Ovary (tissue), 9 donors: ENCODE data around the gene APOL5. TPM values are rescaled to one million over a fixed set of nuclear protein-coding genes. Genes with fewer than 3 reads are reported as not detected.

Experiments
- DNase-seq, 5 donors: peaks; one replicate each; pipeline ENCODE4 v3.0.0-alpha.2; 2019 to 2020
- H3K27ac ChIP-seq, 2 donors: fragments of 200-600 bp; one replicate each; pipeline versions ENCODE4 v1.5.1 to v1.8.0; 2019 to 2022
- H3K27me3 ChIP-seq: fragments of 200-600 bp; one replicate; pipeline ENCODE4 v1.8.0; 2022
- H3K36me3 ChIP-seq: fragments of 200-600 bp; sonication (generic); one replicate; pipeline ENCODE4 v1.5.1; 2019
- H3K4me1 ChIP-seq: one replicate; pipeline ENCODE4 v1.8.1; 2013; ENCODE audit warnings: mild to moderate bottlenecking, moderate library complexity; ENCODE audit not compliant: insufficient read depth
- H3K4me3 ChIP-seq: fragments of 200-600 bp; sonication (generic); one replicate; pipeline ENCODE4 v1.5.1; 2017
- H3K9me3 ChIP-seq, 2 donors: fragments of 200-600 bp in 1 of 2; sonication (generic) in 1 of 2; one replicate each; pipeline versions ENCODE4 v1.5.1 to v1.8.1; 2013 to 2019; ENCODE audit warnings: mild to moderate bottlenecking in 1 of 2, moderate library complexity in 1 of 2
- EP300 ChIP-seq: sonication (generic); formaldehyde crosslinking; IDR thresholded peaks from one replicate; pipeline ENCODE4 v1.6.1; 2017; ENCODE audit warnings: antibody characterized with exemption
- POLR2A ChIP-seq: fragments of 450-650 bp; IDR thresholded peaks from one replicate; pipeline ENCODE4 v1.6.1; 2017; ENCODE audit warnings: antibody characterized with exemption, mild to moderate bottlenecking, moderate library complexity
- WGBS, 3 donors: extraction: QIAGEN DNeasy Blood & Tissue Kit in 1 of 3; methylation state at CpG; one replicate each; pipeline versions ENCODE4 v1.1.5 to v1.1.7; 2013 to 2017; 5-methylcytosine and 5-hydroxymethylcytosine counted together
- intact Hi-C, 4 donors: fragments of 100-400 bp; cut with DNase I; formaldehyde crosslinking; loops; one replicate each; pipeline versions ENCODE4 v1.11.0 to v1.15.1; 2022 to 2023
- polyA plus RNA-seq, 2 donors: library from polyadenylated mRNA; stranded (reverse); fragments of 200-250 nt in 1 of 2; fragments of 350-450 nt in 1 of 2; fragmentation: Illumina TruSeq in 1 of 2; extraction: RNeasy Lipid Tissue Mini Kit (QIAGEN cat#74804) in 1 of 2; gene quantifications; one replicate each; pipeline ENCODE4 v1.2.3, GENCODE V29; 2013 to 2014
- total RNA-seq, 7 donors: library from RNA; depleted of rRNA in 2 of 7; stranded (reverse); fragments of >200 nt in 2 of 7; fragmentation: NEBNext Ultra II Directional in 3 of 7; extraction: Animal tissue kit (Norgen Biotek cat#: 25700) in 3 of 7; gene quantifications; one replicate each; pipeline versions ENCODE4 v1.1.0 to v1.2.4, GENCODE V29; 2016 to 2023
- TF ChIP-seq, protein P1 (sequence below), 3 donors: fragments of 450-650 bp in 2 of 3; fragments of 200-600 bp in 1 of 3; IDR thresholded peaks; one replicate each; pipeline versions ENCODE4 v1.5.1 to v1.8.0; 2016 to 2022; ENCODE audit warnings: antibody characterized with exemption in 3 of 3, mild to moderate bottlenecking in 1 of 3
- donor health status: DM: no; HTN: no; CAD: no; lungs with moderate emphysema.
- donor health status: DM: no; HTN: no; CAD: no.
- donor health status: Bipolar disorder and iron deficiency.
- donor health status: DM: yes; HTN: yes; CAD: no.
- donor health status: DM: no; HTN: no; CAD: no.
- donor health status: DM: yes; HTN: yes; CAD: no.

The APOL5 gene
- total and polyA plus RNA-seq, 9 donors: not detected

DNA sequence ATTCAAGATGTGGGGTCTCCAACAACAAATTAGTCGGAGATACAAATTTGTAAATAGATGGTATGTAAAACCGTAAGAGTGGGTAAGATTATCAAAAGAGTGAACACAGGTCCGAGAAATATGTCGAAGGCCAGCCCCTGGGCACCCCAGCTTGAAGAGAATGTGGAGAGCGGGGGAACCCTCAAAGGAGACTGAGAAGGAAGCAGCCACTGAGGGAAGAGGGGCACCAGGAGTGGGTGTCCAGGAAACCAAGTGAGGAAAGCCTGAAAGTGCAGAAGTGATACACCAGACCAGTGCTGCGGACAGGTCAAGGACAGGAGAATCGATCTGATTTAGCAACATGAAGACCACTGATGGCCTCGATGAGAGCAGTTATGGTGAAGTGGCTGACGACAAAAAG lies 14.4 kb downstream of the APOL5 start:
- H3K36me3 ChIP-seq: no peaks in the 10 kb centered on the region
- H3K9me3 ChIP-seq: no peaks in the 10 kb centered on the region
- H3K4me1 ChIP-seq: peaks cover 11% of the 10 kb centered on the region
- intact Hi-C loops: loop anchor here in 1 of 4 donors (10.0 kb wide), 1 partner anchor 97 kb away; no protein-coding TSS in a partner anchor
- no peak overlapping the region for H3K27ac ChIP-seq
- no peaks in the 10 kb centered on the region for H3K27me3 ChIP-seq
- H3K4me3 ChIP-seq: no peak overlapping the region
- WGBS, 3 donors: 95% methylated on average over 9 of the region's 9 CpGs
- TF ChIP-seq, protein P1, sequence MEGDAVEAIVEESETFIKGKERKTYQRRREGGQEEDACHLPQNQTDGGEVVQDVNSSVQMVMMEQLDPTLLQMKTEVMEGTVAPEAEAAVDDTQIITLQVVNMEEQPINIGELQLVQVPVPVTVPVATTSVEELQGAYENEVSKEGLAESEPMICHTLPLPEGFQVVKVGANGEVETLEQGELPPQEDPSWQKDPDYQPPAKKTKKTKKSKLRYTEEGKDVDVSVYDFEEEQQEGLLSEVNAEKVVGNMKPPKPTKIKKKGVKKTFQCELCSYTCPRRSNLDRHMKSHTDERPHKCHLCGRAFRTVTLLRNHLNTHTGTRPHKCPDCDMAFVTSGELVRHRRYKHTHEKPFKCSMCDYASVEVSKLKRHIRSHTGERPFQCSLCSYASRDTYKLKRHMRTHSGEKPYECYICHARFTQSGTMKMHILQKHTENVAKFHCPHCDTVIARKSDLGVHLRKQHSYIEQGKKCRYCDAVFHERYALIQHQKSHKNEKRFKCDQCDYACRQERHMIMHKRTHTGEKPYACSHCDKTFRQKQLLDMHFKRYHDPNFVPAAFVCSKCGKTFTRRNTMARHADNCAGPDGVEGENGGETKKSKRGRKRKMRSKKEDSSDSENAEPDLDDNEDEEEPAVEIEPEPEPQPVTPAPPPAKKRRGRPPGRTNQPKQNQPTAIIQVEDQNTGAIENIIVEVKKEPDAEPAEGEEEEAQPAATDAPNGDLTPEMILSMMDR (IDR thresholded peaks at IDR 0.05): no peak
- no peak for TF ChIP-seq POLR2A
- TF ChIP-seq EP300: no peak
- DNase-seq: no peak

DNA sequence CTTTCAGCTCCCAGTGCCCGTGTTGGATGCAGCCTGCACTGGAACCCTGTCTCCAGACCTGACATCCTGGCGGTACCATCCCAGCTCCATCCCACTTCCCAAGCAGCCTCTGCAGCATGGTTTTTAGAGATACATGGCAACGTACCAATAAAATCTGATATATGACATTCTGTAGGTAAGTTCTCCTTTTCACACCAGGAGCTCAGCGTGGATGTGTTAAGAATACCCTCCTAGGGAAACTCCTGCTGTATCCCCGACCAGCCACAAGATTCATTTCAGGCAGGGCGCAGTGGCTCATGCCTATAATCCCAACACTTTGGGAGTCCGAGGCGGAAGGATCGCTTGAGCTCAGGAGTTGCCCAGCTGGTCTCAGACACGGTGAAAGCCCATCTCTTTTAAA lies 15.4 kb downstream of the APOL5 start:
- no peak overlapping the region for H3K27ac ChIP-seq
- H3K4me1 ChIP-seq: peaks cover 11% of the 10 kb centered on the region
- no peak overlapping the region for H3K4me3 ChIP-seq
- peak in 1 of 5 donors; percentile 18 for DNase-seq
- H3K36me3 ChIP-seq: no peaks in the 10 kb centered on the region
- TF ChIP-seq POLR2A (no peak), EP300 (no peak)
- TF ChIP-seq, protein P1 (IDR thresholded peaks at IDR 0.05): no peak
- 85 to 88% (median 87%) methylated on average over 10 of the region's 10 CpGs for WGBS, 3 donors
- H3K9me3 ChIP-seq: no peaks in the 10 kb centered on the region
- intact Hi-C loops: loop anchor here in 1 of 4 donors (10.0 kb wide), 1 partner anchor 98 kb away; no protein-coding TSS in a partner anchor
- no peaks in the 10 kb centered on the region for H3K27me3 ChIP-seq

DNA sequence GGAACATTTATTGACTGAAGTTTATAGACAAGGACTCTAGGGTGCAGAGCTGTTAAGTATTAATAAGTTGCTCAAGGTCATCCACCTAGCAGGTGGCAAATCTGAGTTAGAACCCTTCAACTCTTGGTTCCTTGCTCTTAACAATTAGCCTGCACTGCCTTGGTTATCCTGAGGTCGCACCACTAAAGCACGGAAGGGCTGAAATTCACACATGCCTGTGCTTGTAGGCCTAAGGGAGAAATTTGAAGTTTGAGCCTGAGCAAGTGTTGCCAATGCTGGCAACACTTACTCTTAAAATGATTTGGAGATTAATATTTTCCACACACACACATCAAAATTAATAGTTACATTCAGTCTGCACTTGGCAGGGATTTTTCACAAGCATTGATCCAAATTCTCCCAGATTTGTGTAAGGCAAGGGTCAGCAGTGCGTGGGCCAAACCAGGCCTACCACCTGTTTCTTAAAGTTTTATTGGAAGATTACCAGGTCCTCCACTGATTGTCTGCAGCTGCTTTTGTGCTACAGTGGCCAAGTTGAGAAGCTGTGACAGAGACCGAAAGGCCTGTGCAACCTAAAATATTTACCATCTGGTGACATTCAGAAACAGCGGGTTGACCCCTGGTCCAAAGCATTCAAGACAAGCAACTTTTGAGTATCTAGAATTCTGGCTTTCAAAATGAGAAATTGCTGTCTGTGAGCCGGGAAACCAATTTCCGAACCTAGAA lies 16.3 kb downstream of the APOL5 start:
- no peaks in the 10 kb centered on the region for H3K27me3 ChIP-seq
- intact Hi-C loops: loop anchor here in 1 of 4 donors (10.0 kb wide), 1 partner anchor 99 kb away; no protein-coding TSS in a partner anchor
- no peaks in the 10 kb centered on the region for H3K36me3 ChIP-seq
- 29 to 54% (median 41%) methylated on average over 7 of the region's 7 CpGs for WGBS, 3 donors
- no peak overlapping the region for H3K27ac ChIP-seq
- TF ChIP-seq, protein P1 (IDR thresholded peaks at IDR 0.05): no peak
- no peak for TF ChIP-seq EP300
- TF ChIP-seq POLR2A: no peak
- H3K4me1 ChIP-seq: peaks cover 11% of the 10 kb centered on the region
- no peak overlapping the region for H3K4me3 ChIP-seq
- no peaks in the 10 kb centered on the region for H3K9me3 ChIP-seq
- DNase-seq: peak in 1 of 5 donors; percentile 32

DNA sequence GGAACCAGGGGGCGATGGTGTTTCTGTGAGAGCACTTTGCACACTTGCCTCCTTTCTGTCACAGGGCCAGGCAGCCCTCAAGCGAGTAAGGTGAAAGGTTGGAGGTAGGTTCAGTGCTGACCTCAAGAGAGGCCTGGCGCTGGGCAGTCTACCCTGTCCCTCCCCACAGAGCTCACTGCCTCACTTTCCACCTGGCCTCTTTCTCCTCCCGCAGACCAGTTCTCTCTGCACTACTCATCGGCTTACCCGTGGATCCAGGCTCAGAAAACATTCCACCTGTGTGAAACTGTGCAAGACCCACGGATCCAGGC lies 16.8 kb downstream of the APOL5 start:
- peaks cover 11% of the 10 kb centered on the region for H3K4me1 ChIP-seq
- 66 to 69% (median 68%) methylated on average over 7 of the region's 7 CpGs for WGBS, 3 donors
- intact Hi-C loops: loop anchor here in 1 of 4 donors (10.0 kb wide), 1 partner anchor 100 kb away; no protein-coding TSS in a partner anchor
- TF ChIP-seq POLR2A (no peak), EP300 (no peak)
- TF ChIP-seq, protein P1 (IDR thresholded peaks at IDR 0.05): no peak
- peak in 1 of 5 donors; percentile 24 for DNase-seq
- no peaks in the 10 kb centered on the region for H3K9me3 ChIP-seq
- H3K27ac ChIP-seq: no peak overlapping the region
- no peaks in the 10 kb centered on the region for H3K27me3 ChIP-seq
- no peak overlapping the region for H3K4me3 ChIP-seq
- no peaks in the 10 kb centered on the region for H3K36me3 ChIP-seq
